Stimulated activated CD8-positive, alpha-beta memory T cell treated with anti-CD3 and anti-CD28 coated beads, Interleukin-15, amount 100 ng/mL, for 1 hour (primary cell): ENCODE measurements around the gene CCDC9.
"Not testable (repeated sequence)": the region's sequence is repeated elsewhere in the genome, so short reads cannot be mapped to it uniquely, and the experiment has no call there.

ENCODE experiments used
- DNase-seq: peaks from one replicate; pipeline ENCODE4 v3.0.0-alpha.2; 2020; ENCODE audit warnings: low read depth

Gene CCDC9

DNA sequence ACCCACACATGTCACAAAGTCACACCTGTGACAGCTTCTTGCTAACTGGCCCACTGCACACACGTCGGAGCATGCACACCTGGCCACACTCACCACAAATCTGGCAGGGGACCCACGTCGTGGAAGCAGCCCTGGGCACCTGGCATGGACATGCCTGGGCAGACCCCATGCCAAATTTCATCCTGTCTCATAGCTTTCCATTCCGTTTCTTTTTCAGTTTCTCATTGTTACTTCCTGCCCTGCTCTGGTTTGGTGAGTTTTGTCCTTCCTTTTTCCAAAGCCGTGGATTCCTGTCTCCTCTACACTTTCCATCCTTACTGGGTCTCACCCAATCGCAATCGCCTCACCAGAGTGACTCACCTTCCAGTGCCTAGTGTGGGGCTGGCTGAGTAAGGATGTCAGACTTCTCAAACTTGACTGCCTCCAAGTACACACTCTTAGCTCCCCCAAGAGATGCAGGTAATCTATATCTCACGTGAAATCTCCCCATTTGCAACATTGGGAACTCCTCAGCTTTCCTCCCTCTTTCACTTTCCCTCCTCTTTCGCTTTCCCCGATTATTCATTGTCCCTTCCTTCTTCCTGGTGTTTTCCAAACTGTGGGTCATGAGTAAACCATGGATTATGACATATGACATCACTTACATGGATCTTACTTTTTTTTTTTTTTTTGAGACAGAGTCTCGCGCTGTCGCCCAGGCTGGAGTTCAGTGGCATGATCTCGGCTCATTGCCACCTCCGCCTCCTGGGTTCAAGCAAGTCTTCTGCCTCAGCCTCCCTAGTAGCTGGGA lies 23.7 kb upstream of the CCDC9 start:
- no peak for DNase-seq

DNA sequence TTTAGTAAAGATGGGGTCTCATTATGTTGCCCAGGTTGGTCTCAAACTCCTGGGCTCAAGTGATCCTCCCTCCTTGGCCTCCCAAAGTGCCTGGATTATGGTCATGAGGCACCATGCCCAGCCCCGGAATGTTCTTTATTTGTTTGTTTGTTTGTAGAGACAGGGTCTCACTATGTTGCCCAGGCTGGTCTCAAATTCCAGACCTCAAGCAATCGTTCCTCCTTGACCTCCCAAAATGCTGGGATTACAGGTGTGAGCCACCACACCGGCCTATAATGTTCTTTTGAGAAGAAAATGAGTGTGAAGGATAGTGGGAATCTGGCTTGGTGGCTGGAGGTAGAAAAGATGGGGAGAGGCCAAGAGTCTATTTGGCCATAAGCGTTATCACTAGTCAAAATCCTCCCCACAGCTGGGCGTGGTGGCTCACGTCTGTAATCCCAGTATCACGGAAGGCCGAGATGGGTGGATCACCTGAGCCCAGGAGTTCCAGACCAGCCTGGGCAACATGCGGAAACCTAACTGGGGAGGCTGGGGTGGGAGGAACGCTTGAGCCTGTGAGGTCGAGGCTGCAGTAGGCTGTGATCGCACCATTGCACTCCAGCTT lies 20.2 kb upstream of the CCDC9 start:
- no peak for DNase-seq

DNA sequence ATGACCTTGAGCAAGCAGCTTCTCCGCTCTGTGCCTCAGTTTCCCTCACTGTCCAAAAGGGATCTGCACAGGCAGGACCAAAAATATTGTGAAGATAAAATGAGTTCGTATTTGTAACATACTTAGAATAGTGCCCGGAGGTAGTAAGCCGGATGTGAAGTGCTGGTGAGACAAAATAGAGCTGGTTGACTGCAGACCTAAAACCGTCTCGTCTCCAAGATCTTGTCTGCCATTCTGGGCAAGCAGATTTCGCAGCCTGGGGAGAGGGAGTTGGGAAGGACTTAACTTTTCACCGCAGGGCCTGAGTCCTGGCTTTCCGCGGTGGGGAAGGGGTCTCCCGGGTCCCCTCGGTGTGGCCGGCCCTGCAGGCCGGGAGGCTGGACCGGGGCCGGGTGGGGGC lies 17.2 kb upstream of the CCDC9 start:
- DNase-seq: no peak

DNA sequence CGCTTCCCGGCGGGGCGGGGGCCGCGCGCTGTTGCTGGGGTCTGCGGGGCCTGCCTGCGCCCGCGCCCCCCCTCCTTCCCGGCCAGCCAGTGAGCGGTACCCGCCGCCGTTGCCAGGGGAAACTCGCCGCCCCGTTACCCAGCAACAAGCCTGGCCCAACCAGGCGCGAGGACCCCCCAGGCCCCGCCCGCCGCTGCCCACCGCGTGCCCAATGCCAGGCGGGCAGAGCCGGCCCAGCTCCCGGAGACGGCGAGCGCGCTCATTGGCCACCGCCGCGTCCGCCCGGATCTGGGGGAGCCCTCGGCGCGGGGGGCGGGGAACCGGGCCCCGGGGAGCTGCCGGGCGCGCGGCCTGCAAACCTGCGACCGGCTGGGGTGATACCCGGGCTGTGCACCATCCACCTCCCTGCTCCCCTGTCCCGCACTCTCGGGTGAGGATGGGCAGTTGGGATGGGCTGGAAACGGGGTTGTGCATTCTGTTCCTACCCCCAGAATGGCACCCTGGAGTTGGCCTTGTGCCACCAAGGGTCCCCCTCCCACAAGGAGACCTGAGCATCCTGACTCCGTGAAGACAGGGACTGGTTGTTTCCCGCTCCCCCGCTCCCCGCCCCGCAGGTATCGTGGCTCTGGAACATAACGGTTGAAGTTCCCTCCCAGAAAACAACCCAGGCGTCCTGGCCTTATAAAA lies 16.6 kb upstream of the CCDC9 start:
- no peak for DNase-seq

DNA sequence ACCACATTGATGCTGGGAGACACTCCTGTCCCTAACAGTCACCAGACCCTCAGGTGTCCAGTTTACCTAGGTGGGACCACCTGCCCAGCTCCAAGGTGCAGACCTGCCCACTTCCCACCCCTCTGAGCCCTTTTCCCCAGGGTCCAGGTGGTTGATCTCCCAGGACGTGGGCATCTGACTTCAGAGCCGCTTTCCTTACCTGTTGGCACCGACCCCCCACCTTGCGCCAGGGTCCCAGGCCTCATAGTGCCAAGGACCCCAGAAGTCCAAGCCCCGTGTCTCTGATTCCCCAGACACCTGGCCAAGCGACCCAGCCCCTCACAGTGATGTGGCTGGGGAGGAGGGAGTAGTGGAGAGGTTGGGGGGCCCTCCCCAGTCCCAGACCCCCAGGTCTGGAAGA lies 15.8 kb upstream of the CCDC9 start:
- DNase-seq: no peak

DNA sequence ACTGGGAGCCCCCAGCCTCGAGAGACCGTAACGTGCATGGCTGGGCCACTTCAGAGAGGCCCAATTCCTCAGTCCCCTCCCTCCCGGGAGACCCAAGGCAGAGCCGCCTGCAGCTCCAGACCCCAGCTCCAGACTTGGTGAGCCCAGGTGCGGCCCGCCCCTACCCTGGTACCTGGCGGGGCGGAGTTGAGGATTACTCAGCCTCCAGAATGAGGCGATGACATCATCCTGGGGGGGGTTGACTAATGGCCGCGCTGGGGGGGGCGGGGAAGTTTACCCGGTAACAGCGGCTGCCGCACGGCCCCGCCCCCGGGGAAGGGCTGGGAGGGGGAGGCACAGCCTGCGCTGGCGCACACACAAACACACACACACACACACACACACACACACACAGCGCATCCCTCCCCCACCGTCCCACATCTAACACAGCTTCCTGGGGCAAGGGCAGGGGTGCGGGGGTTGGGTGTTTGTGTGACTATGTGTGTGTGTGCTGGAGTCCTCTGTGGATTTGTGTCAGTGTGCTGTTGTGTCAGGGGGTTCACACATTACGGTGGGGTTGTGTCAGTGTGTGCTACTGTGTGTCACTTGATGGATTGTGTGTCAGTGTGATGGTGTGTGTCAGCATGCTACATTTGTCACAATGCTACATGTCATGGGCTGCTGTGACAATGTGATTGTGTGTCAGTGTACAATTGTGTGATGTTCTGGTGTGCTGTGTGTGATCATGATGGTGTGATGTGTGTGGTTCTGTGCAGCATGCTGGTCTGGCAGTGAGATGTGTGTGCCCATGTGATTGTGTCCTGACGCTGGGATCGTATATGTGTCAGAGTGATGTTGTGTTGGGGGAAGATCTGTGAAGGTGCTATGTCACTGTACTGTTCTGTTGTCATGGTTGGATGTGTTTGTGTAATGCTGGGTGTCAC lies 15.1 kb upstream of the CCDC9 start:
- DNase-seq: peak; percentile 80

DNA sequence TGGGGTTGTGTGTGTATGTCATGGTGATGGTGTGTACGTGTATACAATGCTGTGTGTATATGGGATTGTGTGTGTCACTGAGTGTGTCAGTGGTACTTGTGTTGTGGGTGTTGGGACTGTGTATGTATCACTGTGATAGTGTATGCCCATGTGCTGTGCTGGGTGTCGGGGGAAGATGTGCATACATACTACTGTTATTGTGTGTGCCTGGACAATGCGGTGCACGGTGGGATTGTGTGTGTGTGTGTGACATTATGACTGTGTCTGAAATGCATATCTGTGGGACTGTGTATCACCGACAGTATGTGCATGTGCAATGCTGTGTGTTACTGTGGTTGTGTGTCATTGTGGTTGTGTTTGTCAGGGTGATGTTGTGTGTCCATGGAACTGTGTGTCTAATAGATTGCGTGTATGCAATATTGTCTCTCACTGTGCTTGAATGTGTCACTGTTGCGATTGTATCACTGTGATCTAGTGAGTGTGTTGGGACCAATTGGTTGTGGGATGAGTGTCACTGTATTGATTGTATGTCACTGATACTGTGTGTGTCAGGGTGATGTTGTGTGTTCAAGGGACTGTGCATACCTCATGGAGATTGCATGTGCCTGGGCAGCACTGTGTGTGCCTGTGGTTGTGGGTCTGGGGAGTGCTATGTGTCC lies 14.3 kb upstream of the CCDC9 start:
- no peak for DNase-seq

DNA sequence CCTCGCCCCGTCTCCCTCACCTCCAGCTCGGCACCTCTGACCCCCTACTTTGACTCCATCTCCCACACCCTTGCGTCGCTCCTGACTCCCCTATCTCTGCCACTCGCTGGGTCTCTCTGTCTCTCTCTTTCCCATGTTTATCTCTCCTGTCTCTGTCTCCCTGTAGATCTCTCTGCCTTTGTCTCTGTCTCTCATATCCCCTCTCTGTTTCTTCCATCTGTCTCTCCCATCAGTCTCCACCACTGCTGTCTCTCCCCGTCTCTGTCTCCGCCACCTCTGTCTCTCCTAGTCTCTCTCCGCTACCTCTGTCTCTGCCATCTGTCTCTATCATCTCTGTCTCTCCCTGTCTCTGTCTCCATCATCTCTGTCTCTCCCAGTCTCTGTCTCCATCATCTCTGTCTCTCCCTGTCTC lies 13.0 kb upstream of the CCDC9 start:
- DNase-seq: no peak

DNA sequence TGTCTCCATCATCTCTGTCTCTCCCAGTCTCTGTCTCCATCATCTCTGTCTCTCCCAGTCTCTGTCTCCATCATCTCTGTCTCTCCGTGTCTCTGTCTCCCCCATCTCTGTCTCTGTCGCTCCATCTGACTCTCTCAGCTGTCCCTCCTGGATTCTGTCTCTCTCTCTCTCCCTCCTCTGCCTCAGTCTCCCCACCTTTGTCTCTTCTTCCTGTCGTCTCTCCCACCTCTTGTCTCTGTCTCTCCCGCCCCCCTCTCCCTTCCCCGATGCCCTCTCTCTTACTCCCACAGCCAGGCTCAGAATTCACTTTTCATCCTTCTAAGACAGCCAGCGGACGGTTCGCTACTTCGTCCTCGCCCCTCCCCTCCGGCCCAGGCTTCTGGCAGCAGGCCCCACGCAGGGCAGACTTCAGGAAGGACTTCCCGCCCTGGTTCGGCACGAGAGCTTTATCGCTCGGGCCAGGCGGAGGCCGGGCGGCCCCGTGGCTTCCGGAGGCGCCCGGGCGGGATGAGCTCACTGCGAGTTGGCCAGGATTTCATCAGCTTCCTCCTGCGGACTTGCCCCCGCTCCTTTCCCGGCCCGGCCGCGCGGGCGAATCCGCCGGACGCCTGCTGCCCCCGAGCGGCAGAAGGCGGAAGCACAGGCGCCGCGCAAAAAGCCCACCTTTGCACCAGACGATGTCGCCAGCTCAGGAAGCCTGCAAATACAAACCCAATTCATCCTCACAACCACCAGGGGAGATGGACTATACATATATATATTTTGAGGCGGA lies 12.4 kb upstream of the CCDC9 start:
- peak; percentile 65 for DNase-seq

DNA sequence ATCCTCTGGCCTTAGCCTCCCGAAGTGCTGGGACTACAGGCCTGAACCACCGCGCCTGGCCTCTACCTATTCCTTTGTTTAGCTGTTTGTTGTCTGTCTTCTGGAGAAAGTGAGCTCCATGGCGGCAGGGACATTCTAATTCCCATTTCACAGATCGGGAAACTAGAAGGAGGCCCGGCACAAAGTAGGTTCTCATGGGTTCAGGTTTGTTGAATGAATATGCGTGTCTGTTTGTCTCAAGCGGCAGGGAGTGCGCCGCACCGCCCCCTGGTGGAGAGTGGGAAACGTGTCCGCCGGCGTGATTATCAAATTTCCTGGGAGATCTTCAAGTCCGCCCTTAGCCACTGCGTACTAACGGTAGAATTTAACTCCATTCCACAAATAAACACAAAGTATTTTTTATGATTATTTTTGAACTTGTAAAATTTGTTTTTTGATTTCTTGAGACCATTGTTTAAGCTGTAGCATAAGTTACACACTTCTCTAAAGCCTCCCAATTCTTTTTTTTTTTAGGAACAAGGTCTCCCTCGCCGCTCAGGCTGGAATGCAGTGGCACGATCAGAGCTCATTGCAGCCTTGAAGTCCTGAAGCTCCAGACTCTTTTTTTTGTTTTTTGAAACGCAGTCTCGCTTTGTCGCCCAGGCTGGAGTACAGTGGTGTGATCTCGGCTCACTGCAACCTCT lies 8.9 kb upstream of the CCDC9 start:
- DNase-seq: peak; percentile 65

DNA sequence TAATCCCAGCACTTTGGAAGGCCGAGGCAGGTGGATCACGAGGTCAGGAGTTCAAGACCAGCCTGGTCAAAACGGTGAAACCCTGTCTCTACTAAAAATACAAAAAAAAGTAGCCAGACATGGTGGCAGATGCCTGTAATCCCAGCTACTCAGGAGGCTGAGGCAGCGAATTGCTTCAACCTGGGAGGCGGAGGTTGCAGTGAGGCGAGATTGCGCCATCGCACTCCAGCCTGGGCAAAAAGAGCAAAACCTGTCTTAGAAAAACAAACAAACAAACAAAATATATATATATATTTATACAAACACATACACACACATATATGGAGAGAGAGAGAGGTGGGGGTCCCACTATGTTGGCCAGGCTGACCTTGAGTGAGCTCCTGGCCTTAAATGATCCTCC lies 3.3 kb upstream of the CCDC9 start:
- DNase-seq: not testable (repeated sequence)

DNA sequence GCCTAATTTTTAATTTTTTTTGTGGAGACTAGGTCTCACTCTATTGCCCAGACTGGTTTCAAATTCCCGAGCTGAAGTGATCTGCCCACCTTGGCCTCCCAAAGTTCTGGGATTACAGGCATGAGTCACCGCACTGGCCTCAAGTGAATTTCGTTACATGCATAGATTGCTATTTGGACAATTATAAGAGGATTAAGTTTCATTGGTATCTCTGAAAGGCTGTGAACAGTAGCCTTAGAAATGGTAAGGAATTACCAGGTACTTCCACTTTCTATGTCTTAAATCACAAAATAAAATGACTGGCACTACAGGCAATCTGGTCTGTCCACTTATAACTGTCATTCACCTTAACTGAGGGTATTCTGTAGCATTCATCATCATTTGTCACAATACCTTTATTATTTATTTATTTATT lies 2.9 kb upstream of the CCDC9 start:
- no peak for DNase-seq

DNA sequence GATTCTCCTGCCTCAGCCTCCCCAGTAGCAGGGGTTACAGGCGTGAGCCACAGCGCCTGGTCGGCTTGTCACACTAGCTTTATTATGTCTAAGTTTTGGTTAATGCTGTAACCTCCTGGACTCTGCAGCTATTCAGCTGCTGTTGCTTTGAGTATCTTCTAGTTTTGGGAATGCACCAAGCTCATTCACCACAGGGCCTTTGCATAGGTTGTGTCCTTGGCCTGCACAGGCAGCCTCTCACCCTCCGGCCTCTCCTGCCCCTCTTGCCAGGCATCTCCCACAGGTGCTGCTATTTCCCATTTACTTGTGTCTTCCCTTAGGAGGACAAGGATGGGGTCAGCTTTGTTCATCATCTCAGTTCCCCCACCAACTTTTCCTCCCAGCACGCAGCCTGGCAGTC lies 2.4 kb upstream of the CCDC9 start:
- no peak for DNase-seq

DNA sequence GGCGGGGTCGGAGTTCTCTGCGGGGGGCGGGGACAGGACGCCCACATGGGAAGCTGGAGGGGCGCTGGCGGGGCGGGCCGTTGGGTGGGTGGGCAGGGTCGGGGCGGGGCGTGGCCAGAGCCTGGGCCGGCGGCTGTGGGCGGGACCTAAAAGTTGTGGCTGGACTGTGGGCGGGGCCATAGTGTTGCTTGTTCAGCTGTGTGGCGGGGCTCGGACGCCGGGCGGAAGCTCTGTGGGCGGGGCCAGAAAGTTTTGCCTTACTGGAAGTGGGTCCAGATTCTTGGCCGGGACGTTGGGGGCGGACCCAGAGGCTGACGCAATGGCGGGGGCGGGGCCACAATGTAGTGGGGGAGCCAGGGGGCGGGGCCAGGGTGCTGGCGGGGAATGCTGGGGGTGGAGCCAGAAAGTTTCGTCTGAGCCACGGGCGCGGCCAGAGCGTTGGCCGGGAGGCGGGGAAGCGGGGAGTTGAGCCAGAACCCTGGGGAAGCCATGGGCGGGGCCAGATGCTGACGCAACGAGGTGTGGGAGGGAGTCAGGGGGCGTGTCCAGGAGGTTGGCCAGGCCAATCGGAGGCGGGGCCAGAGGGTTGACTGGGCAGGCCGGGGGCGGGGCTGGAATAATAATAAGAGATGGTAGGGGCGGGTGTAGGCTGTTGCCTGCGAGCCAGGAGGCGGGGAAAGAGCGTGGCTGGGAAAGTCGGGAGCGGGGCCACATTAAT lies 527 bp downstream of the CCDC9 start:
- DNase-seq: peak; percentile 98

DNA sequence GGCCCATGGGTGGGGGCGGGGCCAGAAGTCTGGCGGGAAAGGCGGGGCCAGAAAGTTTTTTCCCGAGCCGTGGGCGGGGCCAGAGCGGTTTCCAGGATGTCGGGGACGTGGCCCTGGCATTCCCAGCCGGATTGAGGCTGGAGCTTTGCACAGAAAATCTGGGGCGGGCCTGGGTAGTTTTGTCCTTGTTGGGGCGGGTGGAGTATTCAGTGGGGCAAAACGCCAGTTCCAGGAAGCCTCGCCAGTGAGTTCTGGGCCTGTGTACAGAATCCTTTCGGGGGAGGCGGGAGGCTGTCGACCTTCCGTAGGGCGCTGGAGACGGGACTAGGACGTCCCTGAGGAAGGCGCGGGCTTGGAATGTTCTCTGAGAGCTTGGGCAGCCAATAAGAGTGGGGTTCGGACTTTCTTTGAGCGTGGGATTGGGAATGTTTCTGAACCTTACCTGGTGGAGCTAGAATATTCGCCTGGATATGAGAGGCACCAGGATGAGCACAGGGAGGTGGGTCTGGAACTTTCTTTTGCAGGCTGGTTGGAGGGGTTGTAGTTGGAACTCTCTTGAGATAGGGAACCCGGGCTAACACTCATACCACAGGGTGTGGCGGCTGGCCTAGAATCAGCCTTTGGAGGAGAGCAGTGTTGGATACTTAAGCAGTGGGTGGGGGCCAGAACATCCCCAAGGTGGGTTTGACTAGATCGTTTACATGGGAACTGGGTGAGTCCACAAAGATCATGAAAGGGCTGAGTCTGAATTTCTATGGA lies 1.3 kb downstream of the CCDC9 start:
- no peak for DNase-seq

DNA sequence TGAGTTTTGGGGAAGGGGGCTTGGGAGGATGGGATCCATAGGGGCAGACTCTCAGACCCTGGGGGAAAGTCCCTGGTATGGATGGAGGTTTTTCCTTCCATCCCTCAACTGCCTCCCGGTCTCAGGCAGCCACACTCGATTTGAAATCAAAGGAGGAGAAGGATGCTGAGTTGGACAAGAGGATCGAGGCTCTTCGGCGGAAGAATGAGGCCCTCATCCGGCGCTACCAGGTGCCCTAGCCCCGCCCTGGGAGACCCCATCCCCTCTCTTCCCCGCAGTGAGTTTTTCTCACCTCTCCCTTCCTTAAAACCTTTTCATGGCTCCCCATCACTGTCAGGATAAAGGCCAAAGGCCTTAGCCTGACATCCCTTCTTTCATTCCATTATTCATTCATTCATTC lies 2.1 kb downstream of the CCDC9 start:
- DNase-seq: no peak

DNA sequence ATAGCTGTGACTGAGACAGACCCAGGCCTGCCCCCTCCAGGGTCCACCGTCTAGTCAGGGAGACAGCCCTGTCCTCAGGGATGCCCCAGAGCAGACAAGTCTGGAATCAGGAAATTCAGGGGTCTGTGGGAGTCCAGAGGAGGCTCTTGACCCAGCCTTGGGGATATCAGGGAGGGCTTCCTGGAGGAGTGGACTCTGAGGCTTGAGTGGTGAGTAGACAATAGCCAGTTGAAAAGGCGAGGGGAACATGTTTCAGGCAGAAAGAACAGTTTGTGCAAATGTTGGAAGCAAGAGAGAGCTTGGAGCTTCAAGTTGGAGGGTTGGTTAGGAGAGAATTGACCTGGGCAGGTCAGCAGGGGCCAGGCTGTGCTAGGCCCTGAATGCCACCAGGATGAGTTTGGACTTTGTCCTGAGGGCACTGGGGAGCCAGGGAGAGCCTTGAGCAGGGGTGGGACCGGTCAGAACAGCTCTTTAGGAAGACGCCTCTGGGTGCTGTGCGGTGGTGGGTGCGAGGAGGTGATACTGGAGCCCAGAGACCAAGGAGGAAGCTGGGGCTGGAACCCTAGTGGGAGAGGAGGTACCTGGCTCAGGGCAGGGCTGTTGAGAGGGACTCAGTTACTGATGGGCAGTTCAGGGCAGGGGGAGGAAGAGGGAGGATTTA lies 2.7 kb downstream of the CCDC9 start:
- no peak for DNase-seq

DNA sequence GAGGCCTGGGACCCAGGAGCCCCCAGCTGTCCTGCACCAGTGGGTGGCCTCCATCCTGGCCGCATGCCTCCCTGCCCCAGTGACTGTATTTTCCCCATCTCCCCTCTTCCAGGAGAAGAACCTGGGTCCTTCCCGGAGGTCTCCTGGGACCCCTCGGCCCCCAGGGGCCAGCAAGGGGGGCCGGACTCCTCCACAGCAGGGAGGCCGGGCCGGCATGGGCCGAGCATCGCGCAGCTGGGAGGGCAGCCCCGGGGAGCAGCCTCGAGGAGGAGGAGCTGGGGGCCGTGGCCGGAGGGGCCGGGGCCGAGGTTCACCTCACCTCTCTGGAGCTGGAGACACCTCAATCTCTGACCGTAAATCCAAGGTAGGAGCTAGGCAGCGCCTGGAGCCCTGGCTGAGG lies 4.2 kb downstream of the CCDC9 start:
- DNase-seq: no peak
